ENCODE measurements around the gene C4B. TPM values are rescaled to one million over a fixed set of nuclear protein-coding genes. Genes with fewer than 3 reads are reported as not detected.
"Not testable (repeated sequence)": the region's sequence is repeated elsewhere in the genome, so short reads cannot be mapped to it uniquely, and the experiment has no call there.

Gene C4B
- total RNA-seq, 1 experiment from 2014 or later, result 1.8 TPM

DNA sequence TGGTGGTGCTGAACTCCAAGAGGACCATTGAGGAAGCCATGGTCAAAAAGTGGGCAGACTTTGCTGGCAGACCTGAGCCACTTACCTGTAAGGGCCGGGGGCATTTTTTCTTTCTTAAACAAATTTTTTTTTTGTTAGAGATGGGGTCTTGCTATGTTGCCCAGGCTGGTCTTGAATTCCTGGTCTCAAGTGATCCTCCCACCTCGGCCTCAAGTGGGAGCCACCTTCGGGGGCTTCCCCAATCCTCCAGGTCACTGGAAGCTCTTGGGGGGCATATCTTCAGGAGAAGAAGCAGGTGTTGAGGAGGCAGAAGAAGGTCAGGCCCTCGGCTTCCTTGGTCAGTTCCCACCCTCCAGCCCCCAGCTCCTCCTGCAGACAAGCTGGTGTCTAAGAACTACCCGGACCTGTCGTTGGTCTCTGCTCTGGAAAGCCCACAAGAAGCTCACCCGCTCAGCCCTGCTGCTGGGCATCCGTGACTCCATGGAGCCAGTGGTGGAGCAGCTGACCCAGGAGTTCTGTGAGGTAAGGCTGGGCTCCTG is 8.5 kb upstream of the C4B start:
- H3K9me3 ChIP-seq (replicated peaks); H3K4me1 ChIP-seq; H3K36me3 ChIP-seq; DNase-seq; H3K4me3 ChIP-seq; H3K27ac ChIP-seq; H3K27me3 ChIP-seq: not testable (repeated sequence)

DNA sequence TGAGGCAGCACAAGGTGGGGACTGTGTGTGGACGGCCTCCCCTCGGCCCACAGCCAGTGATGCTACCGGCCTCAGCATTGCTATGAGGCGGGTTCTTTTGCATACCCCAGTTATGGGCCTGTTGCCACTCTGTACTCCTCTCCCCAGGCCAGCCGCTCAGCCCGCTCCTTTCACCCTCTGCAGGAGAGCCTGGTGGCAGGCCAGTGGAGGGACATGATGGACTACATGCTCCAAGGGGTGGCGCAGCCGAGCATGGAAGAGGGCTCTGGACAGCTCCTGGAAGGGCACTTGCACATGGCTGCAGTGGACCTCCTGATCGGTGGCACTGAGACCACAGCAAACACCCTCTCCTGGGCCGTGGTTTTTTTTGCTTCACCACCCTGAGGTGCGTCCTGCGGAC is 7.5 kb upstream of the C4B start:
- H3K36me3 ChIP-seq; DNase-seq; H3K9me3 ChIP-seq (replicated peaks): not testable (repeated sequence)

DNA sequence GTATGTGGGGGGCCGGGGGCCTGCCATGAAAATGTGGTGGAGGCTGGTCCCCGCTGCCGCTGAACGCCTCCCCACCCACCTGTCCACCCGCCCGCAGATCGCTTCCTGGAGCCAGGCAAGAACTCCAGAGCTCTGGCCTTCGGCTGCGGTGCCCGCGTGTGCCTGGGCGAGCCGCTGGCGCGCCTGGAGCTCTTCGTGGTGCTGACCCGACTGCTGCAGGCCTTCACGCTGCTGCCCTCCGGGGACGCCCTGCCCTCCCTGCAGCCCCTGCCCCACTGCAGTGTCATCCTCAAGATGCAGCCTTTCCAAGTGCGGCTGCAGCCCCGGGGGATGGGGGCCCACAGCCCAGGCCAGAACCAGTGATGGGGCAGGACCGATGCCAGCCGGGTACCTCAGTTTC is 6.6 kb upstream of the C4B start:
- H3K4me3 ChIP-seq; H3K36me3 ChIP-seq; H3K4me1 ChIP-seq; DNase-seq; H3K27me3 ChIP-seq; H3K27ac ChIP-seq; H3K9me3 ChIP-seq (replicated peaks): not testable (repeated sequence)

More for the DNA sequence above, 7.5 kb upstream of the C4B start:
- not testable (repeated sequence) for H3K4me3 ChIP-seq, H3K4me1 ChIP-seq, H3K27me3 ChIP-seq, H3K27ac ChIP-seq

DNA sequence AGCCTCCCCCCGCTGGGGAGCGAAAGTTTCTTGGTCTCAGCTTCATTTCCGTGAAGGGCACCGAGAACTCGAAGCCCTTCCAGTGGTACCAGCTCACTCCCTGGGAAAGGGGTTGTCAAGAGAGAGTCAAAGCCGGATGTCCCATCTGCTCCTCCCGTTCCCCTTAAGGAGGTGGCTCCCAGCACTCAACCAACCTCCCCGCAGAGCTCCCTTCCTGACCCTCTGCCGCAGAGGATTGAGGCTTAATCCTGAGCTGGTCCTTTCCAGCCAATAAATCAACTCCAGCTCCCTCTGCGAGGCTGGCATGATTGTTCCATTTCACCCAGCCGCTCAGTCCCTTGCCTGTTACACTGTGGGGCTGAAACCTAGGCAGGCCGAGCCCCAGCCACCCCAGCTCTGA is 6.0 kb upstream of the C4B start:
- H3K4me3 ChIP-seq; H3K27ac ChIP-seq; H3K36me3 ChIP-seq; DNase-seq; H3K4me1 ChIP-seq; H3K27me3 ChIP-seq; H3K9me3 ChIP-seq (replicated peaks): not testable (repeated sequence)

DNA sequence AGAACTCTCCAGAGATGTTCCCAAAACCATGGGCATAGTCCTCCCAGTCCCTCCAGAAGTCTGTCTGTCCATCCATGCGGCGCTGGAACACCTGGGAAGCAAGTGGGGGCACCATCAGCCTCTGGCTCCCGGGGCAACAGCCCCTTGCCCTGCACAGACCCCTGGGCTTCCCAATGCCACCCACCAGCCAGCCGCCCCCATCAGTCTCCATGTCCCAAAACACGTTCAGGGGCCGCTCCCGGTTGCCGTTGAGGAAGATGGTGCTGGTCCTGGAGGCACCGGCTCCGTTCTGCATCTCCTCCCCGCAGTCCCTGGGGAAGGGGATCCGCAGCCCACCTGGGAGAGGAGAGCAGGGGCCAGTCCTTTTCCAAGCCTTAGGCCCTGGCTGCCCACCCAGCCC is 5.1 kb upstream of the C4B start:
- DNase-seq; H3K27ac ChIP-seq; H3K36me3 ChIP-seq; H3K9me3 ChIP-seq (replicated peaks); H3K4me3 ChIP-seq; H3K4me1 ChIP-seq; H3K27me3 ChIP-seq: not testable (repeated sequence)

DNA sequence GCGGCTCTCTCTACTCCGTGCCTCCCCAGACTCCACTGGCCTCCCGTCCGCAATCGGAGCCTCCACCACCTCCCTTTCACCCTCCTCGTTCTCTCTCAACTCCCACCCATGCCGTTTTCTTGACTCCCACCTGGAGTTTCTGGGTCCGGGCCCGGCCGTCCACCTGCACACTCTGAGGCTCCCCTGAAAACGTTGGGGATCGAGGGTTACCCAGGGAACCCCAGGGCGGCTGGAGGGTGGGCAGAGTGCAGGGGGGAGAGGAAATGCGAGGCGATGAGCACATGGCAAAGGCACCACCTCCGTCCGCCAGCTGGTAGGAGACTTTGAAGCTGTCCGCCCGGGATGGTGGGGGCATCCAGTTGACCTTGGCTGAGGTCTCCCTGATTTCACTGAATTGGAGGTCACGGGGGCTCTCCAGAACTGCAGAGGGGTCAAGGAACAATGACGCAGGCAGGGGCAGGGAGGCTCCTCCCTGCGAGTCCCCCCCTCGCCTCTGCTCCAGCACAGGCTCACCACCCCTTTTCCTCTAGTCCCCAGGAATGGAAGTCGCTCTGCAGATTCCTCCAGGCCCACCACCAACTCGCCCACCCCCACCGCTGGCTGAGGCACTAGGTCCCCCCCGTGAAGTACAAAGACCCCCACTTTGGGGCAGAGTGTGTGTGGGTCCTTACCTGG is 3.6 kb upstream of the C4B start:
- not testable (repeated sequence) for H3K4me3 ChIP-seq, DNase-seq

DNA sequence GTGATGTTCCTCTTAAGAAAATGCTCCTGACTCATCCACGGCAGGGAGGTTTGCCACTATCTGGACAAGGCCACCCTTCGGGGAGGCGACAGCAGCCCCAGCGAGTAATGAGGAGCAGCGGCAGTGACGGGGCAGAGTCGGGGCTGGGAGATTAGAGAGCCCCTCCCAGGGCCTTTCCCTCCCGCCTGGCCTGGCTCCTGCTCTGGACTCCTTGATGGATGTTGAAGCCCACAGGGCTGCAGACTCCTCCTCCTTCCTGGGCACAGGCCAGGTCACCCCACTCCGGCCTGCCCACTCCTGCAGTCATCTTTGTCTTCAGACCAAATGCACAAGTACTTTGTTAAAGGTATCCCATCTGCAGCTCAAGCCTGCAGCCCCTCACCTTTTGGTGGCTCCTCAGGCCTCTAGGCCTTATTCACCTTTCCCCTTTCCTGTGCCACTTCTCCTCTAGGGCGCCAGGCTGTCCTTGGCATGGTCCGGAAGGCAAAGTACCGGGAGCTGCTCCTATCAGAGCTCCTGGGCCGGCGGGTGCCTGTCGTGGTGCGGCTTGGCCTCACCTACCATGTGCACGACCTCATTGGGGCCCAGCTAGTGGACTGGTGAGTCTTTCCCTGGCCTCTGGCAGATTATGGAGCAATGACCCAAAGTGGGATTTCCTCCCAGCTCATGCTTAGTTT is 1.5 kb upstream of the C4B start:
- H3K9me3 ChIP-seq (replicated peaks); H3K36me3 ChIP-seq; H3K4me1 ChIP-seq; H3K4me3 ChIP-seq; DNase-seq; H3K27me3 ChIP-seq; H3K27ac ChIP-seq: not testable (repeated sequence)

More for the DNA sequence above, 3.6 kb upstream of the C4B start:
- H3K36me3 ChIP-seq; H3K9me3 ChIP-seq (replicated peaks); H3K4me1 ChIP-seq; H3K27me3 ChIP-seq; H3K27ac ChIP-seq: not testable (repeated sequence)

DNA sequence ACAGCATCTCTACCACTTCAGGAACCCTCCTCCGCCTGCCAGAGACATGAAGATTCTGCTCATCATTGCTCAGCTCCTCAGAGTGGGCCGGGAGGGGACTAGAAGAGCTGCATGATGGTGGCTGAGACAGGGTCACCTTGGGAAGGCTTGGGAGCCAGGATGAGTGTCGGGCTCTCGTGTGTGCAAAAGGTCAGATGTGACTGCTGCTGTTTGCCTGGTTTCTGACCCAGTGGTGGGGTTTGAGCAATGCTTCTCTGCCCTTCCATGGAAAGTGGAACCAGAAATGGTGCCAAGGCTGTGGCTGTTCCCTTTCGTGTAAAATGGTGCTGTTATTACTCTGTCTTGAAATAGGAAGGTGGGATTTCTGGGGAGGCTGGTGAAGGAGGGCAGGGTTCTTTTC is 857 bp upstream of the C4B start:
- H3K36me3 ChIP-seq; H3K4me1 ChIP-seq; DNase-seq; H3K4me3 ChIP-seq; H3K27ac ChIP-seq; H3K9me3 ChIP-seq (replicated peaks); H3K27me3 ChIP-seq: not testable (repeated sequence)

DNA sequence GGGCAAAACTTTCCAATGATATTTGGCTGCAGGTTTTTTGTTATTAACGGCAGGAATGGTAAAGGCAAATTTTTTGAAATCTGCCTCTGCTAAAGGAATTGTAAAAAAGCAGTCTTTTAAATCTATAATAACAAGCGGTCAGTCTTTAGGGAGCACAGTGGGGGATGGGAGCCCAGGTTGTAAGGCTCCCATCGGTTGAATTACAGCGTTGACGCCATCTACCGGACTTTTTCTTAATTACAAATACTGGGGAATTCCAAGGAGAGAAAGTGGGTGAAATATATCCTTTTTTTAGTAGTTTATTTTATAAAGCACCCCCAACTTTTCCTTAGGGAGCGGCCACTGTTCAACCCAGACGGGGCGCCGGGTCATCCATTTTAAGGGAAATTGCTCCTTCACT is 7.5 kb downstream of the C4B start:
- not testable (repeated sequence) for H3K4me3 ChIP-seq, H3K27ac ChIP-seq

DNA sequence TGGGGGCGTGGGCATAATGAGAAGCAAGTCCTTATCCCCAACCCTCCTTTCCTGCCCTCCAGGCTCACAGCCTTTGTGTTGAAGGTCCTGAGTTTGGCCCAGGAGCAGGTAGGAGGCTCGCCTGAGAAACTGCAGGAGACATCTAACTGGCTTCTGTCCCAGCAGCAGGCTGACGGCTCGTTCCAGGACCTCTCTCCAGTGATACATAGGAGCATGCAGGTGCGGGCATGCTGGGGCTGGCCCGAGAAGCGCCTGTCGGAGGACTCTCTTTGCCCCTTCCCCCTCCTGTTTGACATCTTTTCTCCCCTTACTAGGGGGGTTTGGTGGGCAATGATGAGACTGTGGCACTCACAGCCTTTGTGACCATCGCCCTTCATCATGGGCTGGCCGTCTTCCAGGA is 14.0 kb downstream of the C4B start:
- DNase-seq; H3K27ac ChIP-seq; H3K36me3 ChIP-seq; H3K9me3 ChIP-seq (replicated peaks); H3K4me1 ChIP-seq; H3K4me3 ChIP-seq; H3K27me3 ChIP-seq: not testable (repeated sequence)

More for the DNA sequence above, 7.5 kb downstream of the C4B start:
- H3K27me3 ChIP-seq; H3K9me3 ChIP-seq (replicated peaks); H3K4me1 ChIP-seq; H3K36me3 ChIP-seq; DNase-seq: not testable (repeated sequence)

DNA sequence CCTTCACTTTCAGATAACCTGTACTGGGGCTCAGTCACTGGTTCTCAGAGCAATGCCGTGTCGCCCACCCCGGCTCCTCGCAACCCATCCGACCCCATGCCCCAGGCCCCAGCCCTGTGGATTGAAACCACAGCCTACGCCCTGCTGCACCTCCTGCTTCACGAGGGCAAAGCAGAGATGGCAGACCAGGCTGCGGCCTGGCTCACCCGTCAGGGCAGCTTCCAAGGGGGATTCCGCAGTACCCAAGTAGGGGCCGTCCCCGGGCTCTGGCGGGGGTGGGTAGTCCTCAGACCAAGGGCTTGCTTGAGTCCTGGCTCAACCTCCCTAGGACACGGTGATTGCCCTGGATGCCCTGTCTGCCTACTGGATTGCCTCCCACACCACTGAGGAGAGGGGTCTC is 15.0 kb downstream of the C4B start:
- not testable (repeated sequence) for H3K36me3 ChIP-seq; H3K4me1 ChIP-seq; H3K4me3 ChIP-seq; H3K27ac ChIP-seq; H3K9me3 ChIP-seq (replicated peaks); DNase-seq; H3K27me3 ChIP-seq

DNA sequence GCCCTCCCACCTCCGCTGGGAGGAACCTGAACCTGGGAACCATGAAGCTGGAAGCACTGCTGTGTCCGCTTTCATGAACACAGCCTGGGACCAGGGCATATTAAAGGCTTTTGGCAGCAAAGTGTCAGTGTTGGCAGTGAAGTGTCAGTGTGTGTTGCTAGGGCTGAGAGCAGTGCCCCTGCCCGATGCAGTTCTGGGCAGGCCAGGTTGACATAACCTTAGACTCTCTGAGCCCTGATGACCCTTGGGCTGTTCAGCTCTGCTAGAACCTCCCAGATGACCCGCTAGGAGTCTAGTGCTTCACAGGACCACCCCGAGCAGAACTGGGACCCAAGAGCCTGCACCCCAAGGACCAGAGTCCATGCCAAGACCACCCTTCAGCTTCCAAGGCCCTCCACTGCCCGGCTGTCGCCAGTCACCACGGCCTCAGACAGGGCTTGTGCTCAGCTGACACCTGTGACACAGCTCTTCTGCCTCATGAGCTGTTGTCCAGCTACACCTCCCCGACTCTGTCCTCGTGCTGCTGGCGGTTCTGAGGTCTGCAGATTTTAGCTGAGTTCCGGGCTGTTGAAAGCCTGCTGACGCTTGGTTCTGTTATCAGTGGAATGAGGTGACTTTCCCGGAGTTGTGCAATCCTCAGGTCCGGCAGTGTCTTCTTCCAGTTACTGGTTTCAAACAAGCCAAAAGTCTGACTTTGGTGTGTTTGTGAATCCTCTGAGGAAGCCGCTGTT is 20.9 kb downstream of the C4B start:
- not testable (repeated sequence) for H3K4me3 ChIP-seq; H3K27ac ChIP-seq; H3K36me3 ChIP-seq; DNase-seq; H3K4me1 ChIP-seq; H3K9me3 ChIP-seq (replicated peaks); H3K27me3 ChIP-seq

DNA sequence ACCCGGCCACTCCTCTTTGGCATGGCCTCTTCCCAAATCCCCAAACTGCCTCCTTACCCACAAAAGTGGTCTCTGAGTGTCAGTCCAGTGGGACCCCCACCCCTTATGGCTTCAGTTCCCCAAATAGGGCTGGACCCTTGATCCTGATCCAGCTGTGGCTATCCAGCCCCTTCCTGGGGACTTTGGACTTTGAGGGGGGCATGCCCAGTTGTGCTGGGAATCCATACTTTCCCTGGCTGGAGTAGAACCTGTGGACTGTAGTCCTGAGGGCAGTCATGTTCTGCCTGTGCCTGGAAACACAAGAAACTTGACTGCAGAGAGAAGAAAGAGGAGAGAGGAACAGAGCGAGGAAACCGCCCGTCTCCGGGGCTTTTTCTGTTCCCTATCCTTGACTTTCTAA is 22.5 kb downstream of the C4B start:
- not testable (repeated sequence) for DNase-seq; H3K4me1 ChIP-seq; H3K4me3 ChIP-seq; H3K27ac ChIP-seq; H3K36me3 ChIP-seq; H3K9me3 ChIP-seq (replicated peaks); H3K27me3 ChIP-seq

DNA sequence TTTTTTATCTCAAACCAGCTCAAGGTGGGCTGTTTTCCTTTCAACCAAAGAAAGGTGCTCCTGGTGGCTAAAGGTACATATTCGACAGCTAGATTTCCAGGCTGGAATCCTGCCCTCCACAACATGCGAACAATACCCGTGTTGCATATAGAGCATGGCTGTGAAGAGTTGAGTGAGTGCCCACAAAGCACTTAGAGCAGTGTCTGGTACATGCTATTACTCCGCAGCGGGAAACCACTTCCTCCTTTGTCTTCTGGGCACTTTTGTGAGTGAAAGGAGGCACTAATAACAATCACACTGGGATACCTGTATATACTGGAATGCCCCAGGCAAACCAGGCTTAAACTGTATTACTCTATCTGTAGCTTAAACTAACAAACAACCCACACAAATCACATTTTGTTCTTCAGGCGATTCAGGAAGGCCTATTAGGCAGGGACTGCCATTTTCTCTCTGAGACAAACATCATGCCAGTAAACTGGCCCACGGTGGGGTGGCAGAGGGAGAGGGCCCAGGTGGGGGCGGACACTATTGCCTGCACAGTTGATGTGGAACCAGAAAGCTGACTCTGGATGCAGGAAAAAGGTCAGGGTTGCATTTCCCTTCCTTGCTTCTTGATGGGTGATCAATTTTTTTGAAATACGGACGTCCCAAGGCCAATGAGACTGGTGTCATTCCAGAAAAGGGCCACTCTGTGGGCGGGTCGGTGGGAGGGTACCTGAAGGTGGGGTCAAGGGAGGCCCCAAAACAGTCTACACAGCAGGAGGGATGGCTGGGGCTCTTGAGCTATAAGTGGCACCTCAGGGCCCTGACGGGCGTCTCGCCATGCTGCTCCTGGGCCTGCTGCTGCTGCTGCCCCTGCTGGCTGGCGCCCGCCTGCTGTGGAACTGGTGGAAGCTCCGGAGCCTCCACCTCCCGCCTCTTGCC is 23.3 kb downstream of the C4B start, which contains the start of gene CYP21A2:
CYP21A2 (plus strand) TSS at position 818 of the 927 bp plus-strand sequence; CDS start at position 826, 8 bp downstream.
- not testable (repeated sequence) for H3K27ac ChIP-seq; DNase-seq; H3K4me1 ChIP-seq; H3K36me3 ChIP-seq; H3K27me3 ChIP-seq; H3K4me3 ChIP-seq; H3K9me3 ChIP-seq (replicated peaks)
